Measurements from ENCODE around the gene CGNL1.

CGNL1 gene

DNA sequence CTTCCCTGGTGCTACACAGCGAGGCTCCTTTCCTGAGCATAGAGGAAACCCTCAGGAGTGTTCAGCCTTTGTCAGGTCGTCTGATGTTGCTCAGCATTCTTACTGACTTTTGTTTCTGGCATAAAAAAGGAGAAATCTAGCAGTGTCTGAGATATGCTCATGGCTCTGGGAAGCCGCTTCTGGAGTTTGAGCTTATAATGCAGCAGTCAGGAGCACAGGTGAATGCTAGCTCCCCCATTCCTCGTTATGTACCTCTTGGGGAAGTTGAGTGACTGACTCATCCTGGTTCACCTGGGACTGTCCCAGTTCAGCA is 166.2 kb downstream of the CGNL1 start:
- TF ChIP-seq, protein P1, sequence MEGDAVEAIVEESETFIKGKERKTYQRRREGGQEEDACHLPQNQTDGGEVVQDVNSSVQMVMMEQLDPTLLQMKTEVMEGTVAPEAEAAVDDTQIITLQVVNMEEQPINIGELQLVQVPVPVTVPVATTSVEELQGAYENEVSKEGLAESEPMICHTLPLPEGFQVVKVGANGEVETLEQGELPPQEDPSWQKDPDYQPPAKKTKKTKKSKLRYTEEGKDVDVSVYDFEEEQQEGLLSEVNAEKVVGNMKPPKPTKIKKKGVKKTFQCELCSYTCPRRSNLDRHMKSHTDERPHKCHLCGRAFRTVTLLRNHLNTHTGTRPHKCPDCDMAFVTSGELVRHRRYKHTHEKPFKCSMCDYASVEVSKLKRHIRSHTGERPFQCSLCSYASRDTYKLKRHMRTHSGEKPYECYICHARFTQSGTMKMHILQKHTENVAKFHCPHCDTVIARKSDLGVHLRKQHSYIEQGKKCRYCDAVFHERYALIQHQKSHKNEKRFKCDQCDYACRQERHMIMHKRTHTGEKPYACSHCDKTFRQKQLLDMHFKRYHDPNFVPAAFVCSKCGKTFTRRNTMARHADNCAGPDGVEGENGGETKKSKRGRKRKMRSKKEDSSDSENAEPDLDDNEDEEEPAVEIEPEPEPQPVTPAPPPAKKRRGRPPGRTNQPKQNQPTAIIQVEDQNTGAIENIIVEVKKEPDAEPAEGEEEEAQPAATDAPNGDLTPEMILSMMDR (conservative IDR thresholded peaks at IDR 0.05) = peak; percentile 16
- peak overlapping the region; percentile 82; the same call in 1 of the 2 replicates for H3K27ac ChIP-seq

DNA sequence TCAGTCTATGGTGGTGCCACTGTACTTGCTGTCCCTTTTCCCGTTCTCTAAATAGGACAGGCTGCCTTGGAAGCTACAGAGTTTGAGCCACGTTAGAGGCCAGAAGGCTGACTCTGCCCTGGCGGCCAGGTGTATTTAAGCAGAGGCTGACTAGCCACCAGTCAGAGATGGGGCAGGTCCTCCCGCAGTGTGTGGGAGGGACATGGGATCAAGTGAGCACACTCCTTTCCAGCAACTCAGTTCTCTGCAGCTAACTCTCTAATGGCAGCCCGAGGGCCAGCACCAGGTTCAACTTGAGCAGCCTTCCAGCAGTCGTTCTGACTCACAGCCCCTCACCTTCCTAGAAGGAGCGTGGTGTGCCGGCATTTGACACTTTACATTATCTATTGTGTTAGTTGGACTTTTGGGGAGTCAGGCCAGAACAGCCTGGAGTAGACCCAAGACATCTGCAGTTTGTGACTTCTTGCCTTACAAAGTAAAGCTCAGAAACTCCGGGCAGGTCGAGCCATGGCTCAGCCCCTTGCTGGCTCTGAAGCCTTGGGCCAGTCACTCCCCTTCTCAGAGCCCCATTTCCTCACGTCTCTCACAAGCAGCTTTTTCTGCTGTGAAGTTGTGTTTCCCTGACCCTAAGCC is 168.7 kb downstream of the CGNL1 start:
- TF ChIP-seq, protein P1 (conservative IDR thresholded peaks at IDR 0.05) = no peak
- no peak overlapping the region for H3K27ac ChIP-seq

DNA sequence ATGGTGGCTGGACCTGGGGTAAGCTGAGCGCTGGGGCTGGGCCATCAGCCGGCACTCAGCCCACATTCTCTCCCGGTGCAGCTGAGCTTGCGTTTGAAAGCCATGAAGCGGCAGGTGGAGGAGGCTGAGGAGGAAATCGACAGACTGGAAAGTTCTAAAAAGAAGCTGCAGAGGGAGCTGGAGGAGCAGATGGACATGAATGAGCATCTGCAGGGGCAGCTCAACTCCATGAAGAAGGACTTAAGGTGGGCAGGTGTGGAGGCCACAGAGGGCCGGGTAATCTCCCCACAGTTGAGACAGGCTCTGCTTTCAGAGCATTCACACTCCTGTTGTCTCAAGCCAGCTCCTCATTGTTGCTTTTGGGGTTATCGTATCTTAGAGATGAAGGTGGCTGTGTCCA is 169.7 kb downstream of the CGNL1 start:
- TF ChIP-seq, protein P1 (conservative IDR thresholded peaks at IDR 0.05) = no peak

DNA sequence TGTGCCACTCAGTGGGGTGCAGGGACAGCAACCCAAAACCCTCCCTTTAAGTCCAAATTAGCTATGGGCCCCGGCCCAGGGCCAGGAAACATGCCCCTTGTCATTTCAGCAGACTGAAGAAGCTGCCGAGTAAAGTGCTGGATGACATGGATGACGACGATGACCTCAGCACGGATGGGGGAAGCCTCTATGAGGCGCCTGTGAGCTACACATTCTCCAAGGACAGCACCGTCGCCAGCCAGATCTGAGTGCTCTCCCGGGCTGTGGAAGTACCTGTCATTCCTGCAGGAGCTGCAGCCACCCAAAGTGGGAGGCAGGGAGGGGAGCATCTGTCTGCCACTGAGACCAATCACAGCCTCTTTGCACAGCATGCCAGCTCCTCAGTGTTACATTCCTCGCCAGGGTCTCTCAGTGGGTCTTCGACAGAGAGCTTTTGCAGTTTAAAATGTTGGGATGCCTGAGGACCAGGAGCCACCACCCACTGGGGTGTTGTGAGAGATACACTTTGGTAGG is 171.0 kb downstream of the CGNL1 start:
- peak overlapping the region; percentile 59; the same call in 1 of the 2 replicates for H3K27ac ChIP-seq
- TF ChIP-seq, protein P1 (conservative IDR thresholded peaks at IDR 0.05) = no peak

More for the DNA sequence above, 169.7 kb downstream of the CGNL1 start:
- H3K27ac ChIP-seq = no peak overlapping the region

- TF ChIP-seq, protein P1 (conservative IDR thresholded peaks at IDR 0.05) = no peak
- peak overlapping the region; percentile 59 for H3K27ac ChIP-seq
Observed at GRCh38 chr15:57548351-57548750, 172.0 kb downstream of the CGNL1 start.

- TF ChIP-seq, protein P1 (conservative IDR thresholded peaks at IDR 0.05) = no peak
- H3K27ac ChIP-seq = peak overlapping the region; percentile 59
Observed at GRCh38 chr15:57548835-57549234, 172.5 kb downstream of the CGNL1 start.

- TF ChIP-seq, protein P1 (conservative IDR thresholded peaks at IDR 0.05) = no peak
- peak overlapping the region; percentile 59 for H3K27ac ChIP-seq
Observed at GRCh38 chr15:57549935-57550334, 173.6 kb downstream of the CGNL1 start.
